Measurements from ENCODE around the gene CNPY1. TPM values are rescaled to one million over a fixed set of nuclear protein-coding genes. Genes with fewer than 3 reads are reported as not detected.

The CNPY1 gene
- total and polyA plus RNA-seq, 2 of the 8 experiments (the other 6 are each of a cell fraction or from before 2014, with no cell fraction given) = not detected

GRCh38 chr7:155556763-155557162, 10.4 kb upstream of the CNPY1 start:
- no peak for DNase-seq (ENCODE audit: low read depth in 1 of 2, low spot score in 2 of 2)
- H2BK120ac ChIP-seq (replicated peaks; ENCODE audit: low read depth, low read length) = no peak overlapping the region
- no peak overlapping the region for H4K8ac ChIP-seq (ENCODE audit: extremely low read depth, insufficient read depth, low read length)
- no peak overlapping the region for H2AFZ ChIP-seq (ENCODE audit: low read length)
- H3K79me2 ChIP-seq (ENCODE audit: control insufficient read depth in 1 of 2, insufficient read depth in 2 of 2, low read length in 2 of 2) = no peaks in the 10 kb centered on the region
- H3K4me1 ChIP-seq (replicated peaks in 1 of 4; ENCODE audit: control insufficient read depth in 3 of 4, insufficient read depth in 4 of 4, low read length in 3 of 4) = no peaks in the 10 kb centered on the region
- no peak overlapping the region for H2AK5ac ChIP-seq (ENCODE audit: low read depth, low read length)
- H3K56ac ChIP-seq (replicated peaks; ENCODE audit: insufficient read length, low read depth, low read length) = no peak overlapping the region
- H3K4me3 ChIP-seq (ENCODE audit: extremely low read depth in 1 of 4, insufficient read depth in 2 of 4, low read depth in 3 of 4, low read length in 4 of 4) = no peak overlapping the region
- 92% methylated on average over 9 of the region's 9 CpGs; no CpG with 5 or more reads in 1 of the 2 experiments for WGBS, 2 experiments (ENCODE audit: extremely low coverage in 1 of 2, insufficient coverage in 1 of 2, insufficient read length in 1 of 2, insufficient replicate concordance in 2 of 2, low coverage in 1 of 2, low lambda C conversion rate in 2 of 2, missing lambda C conversion rate in 1 of 2)
- CTCF ChIA-PET (ENCODE audit: partially characterized antibody) = interaction anchor here (1.1 to 1.3 kb wide), 2 partner anchors 13 to 42 kb away, joined by 3 to 5 read pairs; no protein-coding TSS in a partner anchor
- no peak for FAIRE-seq
- TF ChIP-seq FOSL1 (IDR thresholded peaks at IDR 0.05; ENCODE audit: insufficient read depth, low read depth, low read length) (no peak), TCF12 (IDR thresholded peaks at IDR 0.05; ENCODE audit: low read depth, low read length) (no peak), BACH1 (IDR thresholded peaks at IDR 0.05; ENCODE audit: low read length) (no peak), TAF7 (optimal IDR thresholded peaks at IDR 0.05; ENCODE audit: borderline replicate concordance, low read depth, low read length) (no peak), CBX5 (IDR thresholded peaks at IDR 0.05; ENCODE audit: low read depth, low read length) (no peak), CREB1 (IDR thresholded peaks at IDR 0.05) (no peak), SIRT6 (IDR thresholded peaks at IDR 0.05; ENCODE audit: low read length) (no peak), JUND (IDR thresholded peaks at IDR 0.05; ENCODE audit: low read length) (no peak), SIN3A (conservative IDR thresholded peaks at IDR 0.05 in 1 of 2, IDR thresholded peaks at IDR 0.05 in 1 of 2; ENCODE audit: low read depth in 1 of 2, low read length in 2 of 2) (no peak)
- H3K9me3 ChIP-seq (ENCODE audit: insufficient read depth in 2 of 2, low read depth in 1 of 2, low read length in 1 of 2) = peaks cover 0 to 3% of the 10 kb centered on the region in 2 experiments; a peak in 2 of 4 replicates
- no peak overlapping the region for H4K91ac ChIP-seq (replicated peaks; ENCODE audit: insufficient read length, low read length)
- no peaks in the 10 kb centered on the region for H3K23me2 ChIP-seq (ENCODE audit: low read depth, low read length)
- H4K5ac ChIP-seq (ENCODE audit: insufficient read length, low read depth, low read length) = no peak overlapping the region
- no peaks in the 10 kb centered on the region for H3K27me3 ChIP-seq (replicated peaks in 1 of 4; ENCODE audit: control insufficient read depth in 3 of 4, extremely low read depth in 1 of 4, insufficient read depth in 3 of 4, low read length in 3 of 4)
- H4K20me1 ChIP-seq (replicated peaks in 1 of 2; ENCODE audit: control insufficient read depth in 1 of 2, insufficient read depth in 2 of 2, low read length in 2 of 2) = no peaks in the 10 kb centered on the region
- no peak overlapping the region for H3K23ac ChIP-seq (ENCODE audit: insufficient read length)
- H2BK12ac ChIP-seq (ENCODE audit: low read depth, low read length) = no peak overlapping the region
- no peak overlapping the region for H3K4ac ChIP-seq (replicated peaks; ENCODE audit: insufficient read length, low read depth, low read length)
- H2BK5ac ChIP-seq (ENCODE audit: low read depth, low read length) = no peak overlapping the region
- no peaks in the 10 kb centered on the region for H3K79me1 ChIP-seq (ENCODE audit: low read depth, low read length)
- H3K4me2 ChIP-seq (ENCODE audit: insufficient read depth in 1 of 2, low read depth in 2 of 2, low read length in 2 of 2) = no peak overlapping the region
- no peak overlapping the region for H3K27ac ChIP-seq (ENCODE audit: low read depth, low read length)
- H2BK15ac ChIP-seq (ENCODE audit: low read length) = no peak overlapping the region
- no peak overlapping the region for H3K18ac ChIP-seq (ENCODE audit: extremely low read depth, low read length)
- H3K14ac ChIP-seq (ENCODE audit: insufficient read length) = no peak overlapping the region
- POLR2A ChIA-PET (ENCODE audit: partially characterized antibody) = no interaction called here
- no peak overlapping the region for H3K9ac ChIP-seq (replicated peaks in 1 of 4; ENCODE audit: extremely low read depth in 1 of 4, low read depth in 3 of 4, low read length in 3 of 4)
- no peak overlapping the region for H2BK20ac ChIP-seq (ENCODE audit: low read length)
- no peaks in the 10 kb centered on the region for H3K36me3 ChIP-seq (ENCODE audit: control insufficient read depth in 2 of 4, insufficient read depth in 4 of 4, low read length in 3 of 4)

Data from H1 (cell line).